ENCODE measurements around the gene DOCK10. TPM values are rescaled to one million over a fixed set of nuclear protein-coding genes. Genes with fewer than 3 reads are reported as not detected.

Gene DOCK10
- total RNA-seq, 4 donors from 2014 or later, result 16.7 to 37.2 (median 20.8) TPM

GRCh38 chr2:224775647-224776046 is 266.6 kb downstream of the DOCK10 start:
- H3K9me3 ChIP-seq, result no peaks in the 10 kb centered on the region
- no peaks in the 10 kb centered on the region for H3K4me1 ChIP-seq
- TF ChIP-seq POLR2A (IDR thresholded peaks at IDR 0.05), result no peak
- no peak for TF ChIP-seq EP300 (IDR thresholded peaks at IDR 0.05)
- TF ChIP-seq CTCF (IDR thresholded peaks at IDR 0.05), result no peak
- H3K27me3 ChIP-seq, result no peaks in the 10 kb centered on the region
- H3K27ac ChIP-seq, result no peak overlapping the region
- peaks cover 0 to 41% (median 0%) of the 10 kb centered on the region in 3 donors for H3K36me3 ChIP-seq
- DNase-seq (ENCODE audit: low spot score in 2 of 2), result no peak
- no peak overlapping the region for H3K4me3 ChIP-seq
- 88% methylated on average over 1 of the region's 1 CpG for WGBS, 2 donors

- H3K4me3 ChIP-seq, result no peak overlapping the region
- no peak for DNase-seq (ENCODE audit: low spot score in 2 of 2)
- TF ChIP-seq POLR2A (IDR thresholded peaks at IDR 0.05) (no peak), EP300 (IDR thresholded peaks at IDR 0.05) (no peak), CTCF (IDR thresholded peaks at IDR 0.05) (no peak)
- H3K27me3 ChIP-seq, result no peaks in the 10 kb centered on the region
- WGBS, 2 donors, result 97 to 98% methylated on average over 15 of the region's 15 CpGs
- no peak overlapping the region for H3K27ac ChIP-seq
- no peaks in the 10 kb centered on the region for H3K9me3 ChIP-seq
- H3K4me1 ChIP-seq, result no peaks in the 10 kb centered on the region
- H3K36me3 ChIP-seq, result peaks cover 0 to 50% (median 0%) of the 10 kb centered on the region in 3 donors
Observed at GRCh38 chr2:224774735-224775134, 267.5 kb downstream of the DOCK10 start.

GRCh38 chr2:224772494-224772893 is 269.8 kb downstream of the DOCK10 start:
- no peak overlapping the region for H3K27ac ChIP-seq
- no peaks in the 10 kb centered on the region for H3K4me1 ChIP-seq
- DNase-seq (ENCODE audit: low spot score in 2 of 2), result no peak
- no peaks in the 10 kb centered on the region for H3K27me3 ChIP-seq
- TF ChIP-seq CTCF (IDR thresholded peaks at IDR 0.05) (no peak), EP300 (IDR thresholded peaks at IDR 0.05) (no peak), POLR2A (IDR thresholded peaks at IDR 0.05) (no peak)
- H3K4me3 ChIP-seq, result no peak overlapping the region
- H3K36me3 ChIP-seq, result peaks cover 0 to 59% (median 0%) of the 10 kb centered on the region in 3 donors
- 86 to 97% methylated on average over 1 of the region's 1 CpG for WGBS, 2 donors
- no peaks in the 10 kb centered on the region for H3K9me3 ChIP-seq

GRCh38 chr2:224769489-224769888 is 272.8 kb downstream of the DOCK10 start:
- H3K4me3 ChIP-seq, result no peak overlapping the region
- no peak for TF ChIP-seq EP300 (IDR thresholded peaks at IDR 0.05)
- no peak for TF ChIP-seq CTCF (IDR thresholded peaks at IDR 0.05)
- no peak for TF ChIP-seq POLR2A (IDR thresholded peaks at IDR 0.05)
- peaks cover 0 to 80% (median 0%) of the 10 kb centered on the region in 3 donors for H3K36me3 ChIP-seq
- H3K27me3 ChIP-seq, result no peaks in the 10 kb centered on the region
- H3K9me3 ChIP-seq, result no peaks in the 10 kb centered on the region
- no peaks in the 10 kb centered on the region for H3K4me1 ChIP-seq
- 84 to 99% methylated on average over 6 of the region's 6 CpGs for WGBS, 2 donors
- no peak overlapping the region for H3K27ac ChIP-seq
- no peak for DNase-seq (ENCODE audit: low spot score in 2 of 2)

- no peak overlapping the region for H3K4me3 ChIP-seq
- peaks cover 0 to 63% (median 0%) of the 10 kb centered on the region in 3 donors for H3K36me3 ChIP-seq
- H3K27me3 ChIP-seq, result no peaks in the 10 kb centered on the region
- WGBS, 2 donors, result 91 to 95% methylated on average over 2 of the region's 2 CpGs
- no peaks in the 10 kb centered on the region for H3K4me1 ChIP-seq
- DNase-seq (ENCODE audit: low spot score in 2 of 2), result no peak
- H3K27ac ChIP-seq, result no peak overlapping the region
- H3K9me3 ChIP-seq, result no peaks in the 10 kb centered on the region
- TF ChIP-seq CTCF (IDR thresholded peaks at IDR 0.05) (no peak), EP300 (IDR thresholded peaks at IDR 0.05) (no peak), POLR2A (IDR thresholded peaks at IDR 0.05) (no peak)
Observed at GRCh38 chr2:224764565-224765236, 277.6 kb downstream of the DOCK10 start.
